NCI-H526 (cell line): ENCODE data around the gene LRP10.
"Not testable (repeated sequence)": the region's sequence is repeated elsewhere in the genome, so short reads cannot be mapped to it uniquely, and the experiment has no call there.

ENCODE experiments used
- DNase-seq, 2 experiments: peaks; one replicate each; lab custom pipeline; 2025; lab: John Stamatoyannopoulos, UW

The LRP10 gene

GRCh38 chr14:22871224-22872032 is at the start of gene LRP10:
Gene LRP10, plus strand, starts transcription at chr14:22871740. Its CDS starts 564 bp downstream, at chr14:22872304.
- peak; percentile 87 to 96 for DNase-seq

- no peak for DNase-seq
Measured at GRCh38 chr14:22822016-22822570, 49.4 kb upstream of the LRP10 start.

GRCh38 chr14:22822571-22823098 is 48.9 kb upstream of the LRP10 start:
- peak in 1 of 2 experiments; percentile 73 for DNase-seq

- no peak for DNase-seq
Measured at GRCh38 chr14:22824711-22825359, 46.7 kb upstream of the LRP10 start.

- DNase-seq = not testable (repeated sequence)
Measured at GRCh38 chr14:22829076-22829660, 42.4 kb upstream of the LRP10 start.

GRCh38 chr14:22829661-22830442 is 41.7 kb upstream of the LRP10 start, which contains the start of gene MRPL52:
Gene MRPL52, plus strand, starts transcription at chr14:22829887. Its CDS starts 26 bp downstream, at chr14:22829913.
- DNase-seq = peak; percentile 78 to 92

- no peak for DNase-seq
Measured at GRCh38 chr14:22830443-22831010, 41.0 kb upstream of the LRP10 start.

- DNase-seq = no peak
Measured at GRCh38 chr14:22835505-22835904, 36.0 kb upstream of the LRP10 start.

- DNase-seq = no peak
Measured at GRCh38 chr14:22836301-22837113, 35.0 kb upstream of the LRP10 start, which contains the start of gene MMP14. Gene MMP14, plus strand, starts transcription at chr14:22836585. Its CDS starts 233 bp downstream, at chr14:22836818.

- DNase-seq = peak in 1 of 2 experiments; percentile 21
Measured at GRCh38 chr14:22837114-22837749, 34.3 kb upstream of the LRP10 start.

- DNase-seq = no peak
Measured at GRCh38 chr14:22837750-22838538, 33.6 kb upstream of the LRP10 start.

- no peak for DNase-seq
Measured at GRCh38 chr14:22838631-22839041, 32.9 kb upstream of the LRP10 start.

GRCh38 chr14:22839159-22839779 is 32.3 kb upstream of the LRP10 start:
- no peak for DNase-seq

- DNase-seq = no peak
Measured at GRCh38 chr14:22841311-22841710, 30.2 kb upstream of the LRP10 start.

GRCh38 chr14:22841769-22842168 is 29.8 kb upstream of the LRP10 start:
- no peak for DNase-seq

- no peak for DNase-seq
Measured at GRCh38 chr14:22842211-22843122, 29.1 kb upstream of the LRP10 start.
